GM18873 (cell line): Measurements from ENCODE around the gene FAM131B.
"Not testable (repeated sequence)": the region's sequence is repeated elsewhere in the genome, so short reads cannot be mapped to it uniquely, and the experiment has no call there.

Source experiments
- ATAC-seq: cut with Tn5 transposase; IDR thresholded peaks from one replicate; pipeline ENCODE4 v1.9.1; 2021; ENCODE audit warnings: mild to moderate bottlenecking, moderate library complexity, moderate number of reproducible peaks; ENCODE audit not compliant: unreplicated experiment, low FRiP score

FAM131B gene

GRCh38 chr7:143395187-143396149 is 33.0 kb upstream of the FAM131B start:
- no peak for ATAC-seq

GRCh38 chr7:143394777-143395176 is 32.3 kb upstream of the FAM131B start:
- ATAC-seq = no peak

GRCh38 chr7:143394068-143394467 is 31.6 kb upstream of the FAM131B start:
- ATAC-seq = no peak

- ATAC-seq = no peak
Observed at GRCh38 chr7:143393267-143394041, 30.9 kb upstream of the FAM131B start.

GRCh38 chr7:143392875-143393266 is 30.4 kb upstream of the FAM131B start:
- ATAC-seq = no peak

- not testable (repeated sequence) for ATAC-seq
Observed at GRCh38 chr7:143392427-143392826, 29.9 kb upstream of the FAM131B start.

GRCh38 chr7:143391462-143392404 is 29.2 kb upstream of the FAM131B start:
- no peak for ATAC-seq

GRCh38 chr7:143390773-143391317 is 28.3 kb upstream of the FAM131B start:
- no peak for ATAC-seq

GRCh38 chr7:143390104-143390772 is 27.7 kb upstream of the FAM131B start:
- no peak for ATAC-seq

GRCh38 chr7:143389316-143390103 is 27.0 kb upstream of the FAM131B start:
- ATAC-seq = no peak

GRCh38 chr7:143388491-143389101 is 26.1 kb upstream of the FAM131B start:
- no peak for ATAC-seq

- ATAC-seq = no peak
Observed at GRCh38 chr7:143388051-143388450, 25.5 kb upstream of the FAM131B start.

GRCh38 chr7:143387156-143387975 is 24.9 kb upstream of the FAM131B start:
- ATAC-seq = no peak

GRCh38 chr7:143385891-143386781 is 23.6 kb upstream of the FAM131B start:
- no peak for ATAC-seq

GRCh38 chr7:143384661-143385631 is 22.4 kb upstream of the FAM131B start:
- no peak for ATAC-seq
